ENCODE measurements around the gene BTAF1.
A peak's percentile ranks its signal among the peaks of the same experiment; 100 is the strongest.

BTAF1 gene

GRCh38 chr10:91910467-91910866 is 13.1 kb upstream of the BTAF1 start:
- H3K4me1 ChIP-seq (ENCODE audit: control insufficient read depth, insufficient read depth, low read length) = peaks cover 5% of the 10 kb centered on the region
- no peak overlapping the region for H3K4me3 ChIP-seq (ENCODE audit: low read length)
- H3K9ac ChIP-seq (ENCODE audit: low read depth, low read length) = no peak overlapping the region
- peaks cover 4% of the 10 kb centered on the region for H3K27me3 ChIP-seq (ENCODE audit: control insufficient read depth, insufficient read depth, low read length)
- no peaks in the 10 kb centered on the region for H3K36me3 ChIP-seq (ENCODE audit: insufficient read depth, low read length)
- H3K9me3 ChIP-seq (replicated peaks; ENCODE audit: low read length) = no peaks in the 10 kb centered on the region
- no peak overlapping the region for H3K4me2 ChIP-seq (ENCODE audit: low read length)

- H3K9me3 ChIP-seq (replicated peaks; ENCODE audit: low read length) = no peaks in the 10 kb centered on the region
- no peak overlapping the region for H3K4me3 ChIP-seq (ENCODE audit: low read length)
- H3K4me2 ChIP-seq (ENCODE audit: low read length) = no peak overlapping the region
- H3K27me3 ChIP-seq (ENCODE audit: control insufficient read depth, insufficient read depth, low read length) = peaks cover 12% of the 10 kb centered on the region
- H3K36me3 ChIP-seq (ENCODE audit: insufficient read depth, low read length) = no peaks in the 10 kb centered on the region
- no peak overlapping the region for H3K9ac ChIP-seq (ENCODE audit: low read depth, low read length)
- H3K4me1 ChIP-seq (ENCODE audit: control insufficient read depth, insufficient read depth, low read length) = no peaks in the 10 kb centered on the region
These were observed 3.9 kb upstream of the BTAF1 start for GRCh38 chr10:91919651-91920050.

GRCh38 chr10:91924212-91925021 is 847 bp downstream of the BTAF1 start:
- H3K4me2 ChIP-seq (ENCODE audit: low read length) = peak overlapping the region; percentile 78
- peaks cover 6% of the 10 kb centered on the region for H3K36me3 ChIP-seq (ENCODE audit: insufficient read depth, low read length)
- peak overlapping the region; percentile 97 for H3K9ac ChIP-seq (ENCODE audit: low read depth, low read length)
- peaks cover 5% of the 10 kb centered on the region for H3K4me1 ChIP-seq (ENCODE audit: control insufficient read depth, insufficient read depth, low read length)
- no peaks in the 10 kb centered on the region for H3K27me3 ChIP-seq (ENCODE audit: control insufficient read depth, insufficient read depth, low read length)
- H3K4me3 ChIP-seq (ENCODE audit: low read length) = peak overlapping the region; percentile 97
- no peaks in the 10 kb centered on the region for H3K9me3 ChIP-seq (replicated peaks; ENCODE audit: low read length)

GRCh38 chr10:91925022-91925320 is 1.4 kb downstream of the BTAF1 start:
- peak overlapping the region; percentile 78 for H3K4me2 ChIP-seq (ENCODE audit: low read length)
- no peaks in the 10 kb centered on the region for H3K9me3 ChIP-seq (replicated peaks; ENCODE audit: low read length)
- peak overlapping the region; percentile 97 for H3K9ac ChIP-seq (ENCODE audit: low read depth, low read length)
- peaks cover 6% of the 10 kb centered on the region for H3K36me3 ChIP-seq (ENCODE audit: insufficient read depth, low read length)
- peak overlapping the region; percentile 97 for H3K4me3 ChIP-seq (ENCODE audit: low read length)
- H3K27me3 ChIP-seq (ENCODE audit: control insufficient read depth, insufficient read depth, low read length) = no peaks in the 10 kb centered on the region
- peaks cover 5% of the 10 kb centered on the region for H3K4me1 ChIP-seq (ENCODE audit: control insufficient read depth, insufficient read depth, low read length)

- H3K9ac ChIP-seq (ENCODE audit: low read depth, low read length) = no peak overlapping the region
- H3K9me3 ChIP-seq (replicated peaks; ENCODE audit: low read length) = no peaks in the 10 kb centered on the region
- peaks cover 11% of the 10 kb centered on the region for H3K36me3 ChIP-seq (ENCODE audit: insufficient read depth, low read length)
- no peak overlapping the region for H3K4me2 ChIP-seq (ENCODE audit: low read length)
- no peaks in the 10 kb centered on the region for H3K4me1 ChIP-seq (ENCODE audit: control insufficient read depth, insufficient read depth, low read length)
- H3K27me3 ChIP-seq (ENCODE audit: control insufficient read depth, insufficient read depth, low read length) = no peaks in the 10 kb centered on the region
- no peak overlapping the region for H3K4me3 ChIP-seq (ENCODE audit: low read length)
These were observed 7.4 kb downstream of the BTAF1 start for GRCh38 chr10:91930939-91931338.

GRCh38 chr10:91931526-91932190 is 8.1 kb downstream of the BTAF1 start:
- Histone ChIP-seq H3K27me3 (ENCODE audit: control insufficient read depth, insufficient read depth, low read length) (no peaks in the 10 kb centered on the region), H3K9me3 (replicated peaks; ENCODE audit: low read length) (no peaks in the 10 kb centered on the region), H3K36me3 (ENCODE audit: insufficient read depth, low read length) (peaks cover 13% of the 10 kb centered on the region), H3K4me2 (ENCODE audit: low read length) (no peak overlapping the region), H3K4me1 (ENCODE audit: control insufficient read depth, insufficient read depth, low read length) (no peaks in the 10 kb centered on the region), H3K9ac (ENCODE audit: low read depth, low read length) (no peak overlapping the region), H3K4me3 (ENCODE audit: low read length) (no peak overlapping the region)

GRCh38 chr10:91932737-91933136 is 9.2 kb downstream of the BTAF1 start:
- no peaks in the 10 kb centered on the region for H3K9me3 ChIP-seq (replicated peaks; ENCODE audit: low read length)
- H3K4me1 ChIP-seq (ENCODE audit: control insufficient read depth, insufficient read depth, low read length) = no peaks in the 10 kb centered on the region
- H3K4me2 ChIP-seq (ENCODE audit: low read length) = no peak overlapping the region
- H3K36me3 ChIP-seq (ENCODE audit: insufficient read depth, low read length) = peaks cover 13% of the 10 kb centered on the region
- no peak overlapping the region for H3K9ac ChIP-seq (ENCODE audit: low read depth, low read length)
- H3K4me3 ChIP-seq (ENCODE audit: low read length) = no peak overlapping the region
- no peaks in the 10 kb centered on the region for H3K27me3 ChIP-seq (ENCODE audit: control insufficient read depth, insufficient read depth, low read length)

GRCh38 chr10:91935886-91936285 is 12.3 kb downstream of the BTAF1 start:
- H3K4me1 ChIP-seq (ENCODE audit: control insufficient read depth, insufficient read depth, low read length) = no peaks in the 10 kb centered on the region
- H3K36me3 ChIP-seq (ENCODE audit: insufficient read depth, low read length) = peaks cover 22% of the 10 kb centered on the region
- no peaks in the 10 kb centered on the region for H3K27me3 ChIP-seq (ENCODE audit: control insufficient read depth, insufficient read depth, low read length)
- H3K4me2 ChIP-seq (ENCODE audit: low read length) = no peak overlapping the region
- no peaks in the 10 kb centered on the region for H3K9me3 ChIP-seq (replicated peaks; ENCODE audit: low read length)
- no peak overlapping the region for H3K9ac ChIP-seq (ENCODE audit: low read depth, low read length)
- H3K4me3 ChIP-seq (ENCODE audit: low read length) = no peak overlapping the region

GRCh38 chr10:91939653-91940052 is 16.1 kb downstream of the BTAF1 start:
- Histone ChIP-seq H3K27me3 (ENCODE audit: control insufficient read depth, insufficient read depth, low read length) (no peaks in the 10 kb centered on the region), H3K4me1 (ENCODE audit: control insufficient read depth, insufficient read depth, low read length) (peaks cover 2% of the 10 kb centered on the region), H3K9ac (ENCODE audit: low read depth, low read length) (no peak overlapping the region), H3K9me3 (replicated peaks; ENCODE audit: low read length) (no peaks in the 10 kb centered on the region), H3K36me3 (ENCODE audit: insufficient read depth, low read length) (peaks cover 18% of the 10 kb centered on the region), H3K4me3 (ENCODE audit: low read length) (no peak overlapping the region), H3K4me2 (ENCODE audit: low read length) (no peak overlapping the region)

- Histone ChIP-seq H3K27me3 (ENCODE audit: control insufficient read depth, insufficient read depth, low read length) (no peaks in the 10 kb centered on the region), H3K4me3 (ENCODE audit: low read length) (no peak overlapping the region), H3K9ac (ENCODE audit: low read depth, low read length) (no peak overlapping the region), H3K4me2 (ENCODE audit: low read length) (no peak overlapping the region), H3K4me1 (ENCODE audit: control insufficient read depth, insufficient read depth, low read length) (peaks cover 8% of the 10 kb centered on the region), H3K36me3 (ENCODE audit: insufficient read depth, low read length) (peaks cover 13% of the 10 kb centered on the region), H3K9me3 (replicated peaks; ENCODE audit: low read length) (no peaks in the 10 kb centered on the region)
These were observed 17.9 kb downstream of the BTAF1 start for GRCh38 chr10:91941426-91941825.

GRCh38 chr10:91944880-91945630 is 21.5 kb downstream of the BTAF1 start:
- no peak overlapping the region for H3K9ac ChIP-seq (ENCODE audit: low read depth, low read length)

More at GRCh38 chr10:91944880-91945630, 21.5 kb downstream of the BTAF1 start:
- Histone ChIP-seq H3K27me3 (ENCODE audit: control insufficient read depth, insufficient read depth, low read length) (no peaks in the 10 kb centered on the region), H3K9me3 (replicated peaks; ENCODE audit: low read length) (no peaks in the 10 kb centered on the region), H3K4me2 (ENCODE audit: low read length) (no peak overlapping the region), H3K4me3 (ENCODE audit: low read length) (no peak overlapping the region), H3K36me3 (ENCODE audit: insufficient read depth, low read length) (no peaks in the 10 kb centered on the region), H3K4me1 (ENCODE audit: control insufficient read depth, insufficient read depth, low read length) (peaks cover 8% of the 10 kb centered on the region)
